ENCODE measurements around the gene TMEM43. TPM values are rescaled to one million over a fixed set of nuclear protein-coding genes. Genes with fewer than 3 reads are reported as not detected.

Gene TMEM43
- total RNA-seq, 1 experiment from 2014 or later = 32.4 TPM

DNA sequence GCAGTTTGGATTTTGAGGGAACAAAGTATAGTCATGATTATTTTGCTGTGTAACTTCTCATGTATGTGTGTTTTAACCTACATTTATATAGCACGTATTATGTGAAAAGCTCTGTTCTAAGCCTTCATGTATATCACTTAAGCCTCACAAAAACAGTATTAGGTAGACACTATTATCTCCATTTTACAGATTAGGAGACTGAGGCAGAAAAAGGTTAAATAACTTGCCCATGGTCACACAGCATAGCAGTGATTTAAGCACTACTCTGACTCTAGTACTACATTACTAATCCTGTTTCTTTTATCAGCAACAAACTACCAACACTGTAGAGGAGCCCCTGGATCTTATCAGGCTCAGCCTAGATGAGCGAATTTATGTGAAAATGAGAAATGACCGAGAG is 56.4 kb downstream of the TMEM43 start:
- intact Hi-C loops (cut with micrococcal nuclease) = no loop called here
- DNase-seq (ENCODE audit: low read depth, low spot score) = no peak
- TF ChIP-seq, protein P1, sequence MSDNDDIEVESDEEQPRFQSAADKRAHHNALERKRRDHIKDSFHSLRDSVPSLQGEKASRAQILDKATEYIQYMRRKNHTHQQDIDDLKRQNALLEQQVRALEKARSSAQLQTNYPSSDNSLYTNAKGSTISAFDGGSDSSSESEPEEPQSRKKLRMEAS (IDR thresholded peaks at IDR 0.05) = no peak
- TF ChIP-seq EZH2 (IDR thresholded peaks at IDR 0.05) (no peak), EZH2phosphoT487 (IDR thresholded peaks at IDR 0.05; ENCODE audit: borderline replicate concordance) (no peak), SRF (IDR thresholded peaks at IDR 0.05; ENCODE audit: low read depth) (no peak), ATF3 (IDR thresholded peaks at IDR 0.05) (no peak), CEBPB (IDR thresholded peaks at IDR 0.05; ENCODE audit: low read depth) (no peak), ZFX (IDR thresholded peaks at IDR 0.05) (no peak), JUND (IDR thresholded peaks at IDR 0.05) (no peak), ZBTB33 (IDR thresholded peaks at IDR 0.05; ENCODE audit: extremely low read depth, insufficient replicate concordance, low read length) (no peak), YY1 (IDR thresholded peaks at IDR 0.05; ENCODE audit: extremely low read depth, insufficient replicate concordance, low read depth, low read length) (no peak)
- Histone ChIP-seq H3K4me2 (ENCODE audit: low read length) (no peak overlapping the region), H3K4me1 (ENCODE audit: control insufficient read depth in 1 of 2, insufficient read depth in 2 of 2, low read length in 2 of 2) (peaks cover 10 to 14% of the 10 kb centered on the region in 2 experiments; a peak in 3 of 4 replicates), H3K27me3 (ENCODE audit: insufficient read depth, low read length) (no peaks in the 10 kb centered on the region), H4K20me1 (ENCODE audit: insufficient read depth) (no peaks in the 10 kb centered on the region), H3K27ac (ENCODE audit: low read depth, low read length) (no peak overlapping the region), H3K79me2 (ENCODE audit: insufficient read depth, low read length) (peaks cover 85% of the 10 kb centered on the region), H3K36me3 (ENCODE audit: control insufficient read depth in 1 of 2, insufficient read depth in 2 of 2, low read length in 2 of 2) (peaks cover 22 to 34% of the 10 kb centered on the region in 2 experiments), H2AFZ (ENCODE audit: low read depth, low read length, poor library complexity, severe bottlenecking) (no peak overlapping the region), H3K4me3 (replicated peaks in 1 of 2; ENCODE audit: low read depth in 1 of 2, low read length in 2 of 2) (no peak overlapping the region), H3K9me3 (ENCODE audit: control insufficient read depth in 1 of 2, insufficient read depth in 1 of 2, low read depth in 1 of 2, low read length in 2 of 2) (no peaks in the 10 kb centered on the region), H3K9ac (ENCODE audit: low read length) (no peak overlapping the region), H3K9me2 (ENCODE audit: insufficient read depth) (no peaks in the 10 kb centered on the region)
- BruUV-seq (replicated peaks) = no TSS peak
- RAD21 ChIA-PET (ENCODE audit: low non-redundant PET in 1 of 2, low total read pairs in 2 of 2, uncharacterized antibody in 2 of 2, unreplicated experiment in 2 of 2) = no interaction called here
- ATAC-seq = no peak
- CTCF ChIA-PET = no interaction called here
- POLR2A ChIA-PET = no interaction called here
